Measurements from ENCODE around the gene CIDEC.

Gene CIDEC

DNA sequence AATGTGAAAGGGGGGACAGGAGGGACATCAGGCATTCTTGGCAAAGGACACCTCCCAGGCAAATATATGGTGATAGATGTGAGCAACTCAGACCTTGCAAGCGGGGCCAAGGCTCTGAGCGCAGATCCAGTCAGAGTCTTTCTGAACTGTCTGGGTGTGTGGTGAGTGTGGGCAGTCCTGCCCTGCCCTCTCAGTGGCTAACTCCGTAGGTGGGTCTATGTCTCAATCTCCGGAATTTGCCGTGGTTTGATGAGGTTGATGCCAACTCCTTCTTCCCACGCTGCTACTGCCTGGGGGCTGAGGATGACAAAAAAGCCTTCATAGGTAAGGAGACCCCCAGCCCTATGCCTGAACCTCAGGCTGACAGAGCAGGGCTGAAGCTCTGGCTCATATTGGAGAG, 62.6 kb downstream of the CIDEC start:
- no peaks in the 10 kb centered on the region for H3K27me3 ChIP-seq (ENCODE audit: insufficient read depth, low read length, poor library complexity, severe bottlenecking)
- no peak overlapping the region for H3K4me2 ChIP-seq (ENCODE audit: low read depth, low read length, poor library complexity, severe bottlenecking)
- H4K20me1 ChIP-seq (ENCODE audit: insufficient read depth, low read length, poor library complexity, severe bottlenecking), result no peaks in the 10 kb centered on the region
- H3K4me1 ChIP-seq (ENCODE audit: insufficient read depth, low read length, poor library complexity, severe bottlenecking), result no peaks in the 10 kb centered on the region
- H3K36me3 ChIP-seq (ENCODE audit: insufficient read depth, low read length), result peaks cover 12% of the 10 kb centered on the region; the same call in 1 of the 2 replicates
- H3K9me2 ChIP-seq (replicated peaks; ENCODE audit: low read depth, low read length), result no peaks in the 10 kb centered on the region
- no peaks in the 10 kb centered on the region for H3F3A ChIP-seq (ENCODE audit: low read depth)
- no peak overlapping the region for H2AFZ ChIP-seq (ENCODE audit: low read length)
- H3K9ac ChIP-seq (ENCODE audit: low read depth, low read length, poor library complexity, severe bottlenecking), result no peak overlapping the region
- H3K79me2 ChIP-seq (ENCODE audit: insufficient read depth, low read length), result no peaks in the 10 kb centered on the region
- TF ChIP-seq EZH2phosphoT487 (IDR thresholded peaks at IDR 0.05; ENCODE audit: borderline replicate concordance) (no peak), CTCF (conservative IDR thresholded peaks at IDR 0.05; ENCODE audit: low read length) (no peak)
- no peaks in the 10 kb centered on the region for H3K9me3 ChIP-seq (ENCODE audit: insufficient read depth, low read depth, low read length)
- H3K4me3 ChIP-seq (ENCODE audit: low read length, poor library complexity, severe bottlenecking), result no peak overlapping the region

Measured in Loucy (cell line).